ENCODE results near the gene PARD3B. TPM values are rescaled to one million over a fixed set of nuclear protein-coding genes. Genes with fewer than 3 reads are reported as not detected.
"Not testable (repeated sequence)": the region's sequence is repeated elsewhere in the genome, so short reads cannot be mapped to it uniquely, and the experiment has no call there.

Gene PARD3B
- total RNA-seq, 1 experiment from 2014 or later = 2.0 TPM

- Histone ChIP-seq H3K9ac (ENCODE audit: low read length) (no peak overlapping the region), H3K4me2 (ENCODE audit: low read length) (no peak overlapping the region), H3K36me3 (ENCODE audit: control insufficient read depth in 1 of 2, insufficient read depth in 2 of 2, low read length in 2 of 2) (no peaks in the 10 kb centered on the region), H2AFZ (ENCODE audit: low read depth, low read length, poor library complexity, severe bottlenecking) (no peak overlapping the region), H3K27me3 (ENCODE audit: insufficient read depth, low read length) (no peaks in the 10 kb centered on the region), H4K20me1 (ENCODE audit: insufficient read depth) (no peaks in the 10 kb centered on the region), H3K27ac (ENCODE audit: low read depth, low read length) (no peak overlapping the region), H3K79me2 (ENCODE audit: insufficient read depth, low read length) (no peaks in the 10 kb centered on the region), H3K4me1 (ENCODE audit: control insufficient read depth in 1 of 2, insufficient read depth in 2 of 2, low read length in 2 of 2) (no peaks in the 10 kb centered on the region), H3K4me3 (replicated peaks in 1 of 2; ENCODE audit: low read depth in 1 of 2, low read length in 2 of 2) (no peak overlapping the region), H3K9me3 (ENCODE audit: control insufficient read depth in 1 of 2, insufficient read depth in 1 of 2, low read depth in 1 of 2, low read length in 2 of 2) (no peaks in the 10 kb centered on the region), H3K9me2 (ENCODE audit: insufficient read depth) (no peaks in the 10 kb centered on the region)
- no peak for ATAC-seq
- ChIA-PET CTCF (no interaction called here), RAD21 (ENCODE audit: low non-redundant PET in 1 of 2, low total read pairs in 2 of 2, uncharacterized antibody in 2 of 2, unreplicated experiment in 2 of 2) (no interaction called here), POLR2A (no interaction called here)
- intact Hi-C loops (cut with micrococcal nuclease) = no loop called here
- no peak for DNase-seq (ENCODE audit: low read depth, low spot score)
- BruUV-seq (replicated peaks) = no TSS peak
- TF ChIP-seq ATF3 (IDR thresholded peaks at IDR 0.05) (no peak), CBX3 (IDR thresholded peaks at IDR 0.05; ENCODE audit: low read depth) (no peak), ZFX (IDR thresholded peaks at IDR 0.05) (no peak), SP1 (IDR thresholded peaks at IDR 0.05; ENCODE audit: low read depth) (no peak)
These were observed 12.3 kb downstream of the PARD3B start for GRCh38 chr2:204557604-204558003.

DNA sequence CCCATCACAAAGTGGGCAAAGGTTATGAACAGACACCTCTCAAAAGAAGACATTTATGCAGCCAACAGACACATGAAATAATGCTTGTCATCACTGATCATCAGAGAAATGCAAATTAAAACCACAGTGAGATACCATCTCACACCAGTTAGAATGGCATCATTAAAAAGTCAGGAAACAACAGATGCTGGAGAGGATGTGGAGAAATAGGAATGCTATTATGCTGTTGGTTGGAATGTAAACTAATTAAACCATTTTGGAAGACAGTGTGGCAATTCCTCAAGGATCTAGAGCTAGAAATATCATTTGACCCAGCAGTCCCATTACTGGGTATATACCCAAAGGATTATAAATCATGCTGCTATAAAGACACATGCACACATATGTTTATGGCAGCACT lies 14.1 kb downstream of the PARD3B start:
- H3K79me2 ChIP-seq (ENCODE audit: insufficient read depth, low read length); H3K9me2 ChIP-seq (ENCODE audit: insufficient read depth); H3K4me2 ChIP-seq (ENCODE audit: low read length); ATAC-seq; H3K36me3 ChIP-seq (ENCODE audit: control insufficient read depth in 1 of 2, insufficient read depth in 2 of 2, low read length in 2 of 2); H2AFZ ChIP-seq (ENCODE audit: low read depth, low read length, poor library complexity, severe bottlenecking); BruUV-seq (replicated peaks); H3K4me3 ChIP-seq (replicated peaks in 1 of 2; ENCODE audit: low read depth in 1 of 2, low read length in 2 of 2); RAD21 ChIA-PET (ENCODE audit: low non-redundant PET in 1 of 2, low total read pairs in 2 of 2, uncharacterized antibody in 2 of 2, unreplicated experiment in 2 of 2); H3K9me3 ChIP-seq (ENCODE audit: control insufficient read depth in 1 of 2, insufficient read depth in 1 of 2, low read depth in 1 of 2, low read length in 2 of 2); POLR2A ChIA-PET; H4K20me1 ChIP-seq (ENCODE audit: insufficient read depth); H3K27ac ChIP-seq (ENCODE audit: low read depth, low read length); CTCF ChIA-PET; DNase-seq (ENCODE audit: low read depth, low spot score); H3K27me3 ChIP-seq (ENCODE audit: insufficient read depth, low read length); H3K4me1 ChIP-seq (ENCODE audit: control insufficient read depth in 1 of 2, insufficient read depth in 2 of 2, low read length in 2 of 2); H3K9ac ChIP-seq (ENCODE audit: low read length); intact Hi-C loops (cut with micrococcal nuclease): not testable (repeated sequence)

- no TSS peak for BruUV-seq (replicated peaks)
- POLR2A ChIA-PET = no interaction called here
- CTCF ChIA-PET = no interaction called here
- H3K4me3 ChIP-seq (replicated peaks in 1 of 2; ENCODE audit: low read depth in 1 of 2, low read length in 2 of 2) = no peak overlapping the region
- intact Hi-C loops (cut with micrococcal nuclease) = no loop called here
- no peak overlapping the region for H3K9ac ChIP-seq (ENCODE audit: low read length)
- no peaks in the 10 kb centered on the region for H4K20me1 ChIP-seq (ENCODE audit: insufficient read depth)
- no peaks in the 10 kb centered on the region for H3K36me3 ChIP-seq (ENCODE audit: control insufficient read depth in 1 of 2, insufficient read depth in 2 of 2, low read length in 2 of 2)
- H3K4me1 ChIP-seq (ENCODE audit: control insufficient read depth in 1 of 2, insufficient read depth in 2 of 2, low read length in 2 of 2) = no peaks in the 10 kb centered on the region
- no peaks in the 10 kb centered on the region for H3K79me2 ChIP-seq (ENCODE audit: insufficient read depth, low read length)
- RAD21 ChIA-PET (ENCODE audit: low non-redundant PET in 1 of 2, low total read pairs in 2 of 2, uncharacterized antibody in 2 of 2, unreplicated experiment in 2 of 2) = no interaction called here
- ATAC-seq (no peak), DNase-seq (ENCODE audit: low read depth, low spot score) (no peak)
- H3K27ac ChIP-seq (ENCODE audit: low read depth, low read length) = no peak overlapping the region
- no peaks in the 10 kb centered on the region for H3K9me3 ChIP-seq (ENCODE audit: control insufficient read depth in 1 of 2, insufficient read depth in 1 of 2, low read depth in 1 of 2, low read length in 2 of 2)
- no peak overlapping the region for H2AFZ ChIP-seq (ENCODE audit: low read depth, low read length, poor library complexity, severe bottlenecking)
- no peaks in the 10 kb centered on the region for H3K9me2 ChIP-seq (ENCODE audit: insufficient read depth)
- no peak overlapping the region for H3K4me2 ChIP-seq (ENCODE audit: low read length)
- H3K27me3 ChIP-seq (ENCODE audit: insufficient read depth, low read length) = no peaks in the 10 kb centered on the region
- TF ChIP-seq SRF (IDR thresholded peaks at IDR 0.05; ENCODE audit: low read depth) (no peak), ZNF274 (IDR thresholded peaks at IDR 0.05; ENCODE audit: low read depth, low read length) (no peak), TCF7L2 (IDR thresholded peaks at IDR 0.05; ENCODE audit: borderline replicate concordance, extremely low read depth, insufficient read depth, insufficient read length) (no peak), FOSL1 (IDR thresholded peaks at IDR 0.05; ENCODE audit: low read depth) (no peak), EZH2 (IDR thresholded peaks at IDR 0.05) (no peak), ELF1 (IDR thresholded peaks at IDR 0.05; ENCODE audit: borderline replicate concordance, low read depth) (no peak), EZH2phosphoT487 (IDR thresholded peaks at IDR 0.05; ENCODE audit: borderline replicate concordance) (no peak), ZFX (IDR thresholded peaks at IDR 0.05) (no peak), SP1 (IDR thresholded peaks at IDR 0.05; ENCODE audit: low read depth) (no peak), POLR2A (IDR thresholded peaks at IDR 0.05; ENCODE audit: borderline replicate concordance, extremely low read depth, insufficient read depth, insufficient read length) (no peak)
- TF ChIP-seq, protein P1, sequence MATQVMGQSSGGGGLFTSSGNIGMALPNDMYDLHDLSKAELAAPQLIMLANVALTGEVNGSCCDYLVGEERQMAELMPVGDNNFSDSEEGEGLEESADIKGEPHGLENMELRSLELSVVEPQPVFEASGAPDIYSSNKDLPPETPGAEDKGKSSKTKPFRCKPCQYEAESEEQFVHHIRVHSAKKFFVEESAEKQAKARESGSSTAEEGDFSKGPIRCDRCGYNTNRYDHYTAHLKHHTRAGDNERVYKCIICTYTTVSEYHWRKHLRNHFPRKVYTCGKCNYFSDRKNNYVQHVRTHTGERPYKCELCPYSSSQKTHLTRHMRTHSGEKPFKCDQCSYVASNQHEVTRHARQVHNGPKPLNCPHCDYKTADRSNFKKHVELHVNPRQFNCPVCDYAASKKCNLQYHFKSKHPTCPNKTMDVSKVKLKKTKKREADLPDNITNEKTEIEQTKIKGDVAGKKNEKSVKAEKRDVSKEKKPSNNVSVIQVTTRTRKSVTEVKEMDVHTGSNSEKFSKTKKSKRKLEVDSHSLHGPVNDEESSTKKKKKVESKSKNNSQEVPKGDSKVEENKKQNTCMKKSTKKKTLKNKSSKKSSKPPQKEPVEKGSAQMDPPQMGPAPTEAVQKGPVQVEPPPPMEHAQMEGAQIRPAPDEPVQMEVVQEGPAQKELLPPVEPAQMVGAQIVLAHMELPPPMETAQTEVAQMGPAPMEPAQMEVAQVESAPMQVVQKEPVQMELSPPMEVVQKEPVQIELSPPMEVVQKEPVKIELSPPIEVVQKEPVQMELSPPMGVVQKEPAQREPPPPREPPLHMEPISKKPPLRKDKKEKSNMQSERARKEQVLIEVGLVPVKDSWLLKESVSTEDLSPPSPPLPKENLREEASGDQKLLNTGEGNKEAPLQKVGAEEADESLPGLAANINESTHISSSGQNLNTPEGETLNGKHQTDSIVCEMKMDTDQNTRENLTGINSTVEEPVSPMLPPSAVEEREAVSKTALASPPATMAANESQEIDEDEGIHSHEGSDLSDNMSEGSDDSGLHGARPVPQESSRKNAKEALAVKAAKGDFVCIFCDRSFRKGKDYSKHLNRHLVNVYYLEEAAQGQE (IDR thresholded peaks at IDR 0.05; ENCODE audit: low read depth) = no peak
These were observed 15.6 kb downstream of the PARD3B start for GRCh38 chr2:204560902-204561301.
